Measurements from ENCODE around the gene VWF.
"Not testable (repeated sequence)": the region's sequence is repeated elsewhere in the genome, so short reads cannot be mapped to it uniquely, and the experiment has no call there.

The VWF gene

DNA sequence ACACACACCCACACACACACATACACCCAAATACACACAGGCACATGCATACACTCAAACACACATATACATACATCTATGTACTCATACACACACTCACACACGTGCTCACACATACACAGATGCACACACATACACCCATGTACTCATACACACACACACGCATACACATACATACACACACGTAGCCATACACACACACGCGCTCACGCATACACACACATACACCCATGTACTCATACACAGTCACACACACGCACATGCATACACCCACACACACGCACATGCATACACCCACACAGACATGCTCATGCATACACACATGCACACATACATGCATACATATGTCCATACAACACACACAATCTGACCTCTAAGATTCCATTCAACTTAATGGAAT is 91.7 kb downstream of the VWF start:
- FAIRE-seq = no peak

DNA sequence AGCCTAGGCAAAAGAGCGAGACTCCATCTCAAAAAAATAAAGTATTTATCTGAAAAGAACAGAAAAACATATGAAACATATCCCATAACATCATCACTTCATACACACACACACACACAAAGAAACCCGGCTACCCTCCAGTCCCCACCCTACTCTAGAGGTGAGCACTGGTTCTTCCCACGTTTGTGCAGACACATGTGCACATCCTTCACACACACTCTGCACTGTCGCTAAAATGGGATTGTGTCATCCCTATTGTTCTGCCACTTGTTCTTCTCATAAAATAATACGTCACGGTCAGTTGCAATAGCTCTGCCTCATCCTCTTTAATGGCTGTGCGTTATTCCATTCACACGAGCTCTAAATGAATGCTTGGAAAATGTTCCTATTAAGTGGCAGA is 93.5 kb downstream of the VWF start:
- FAIRE-seq = no peak

- FAIRE-seq = no peak
These were observed 94.4 kb downstream of the VWF start for GRCh38 chr12:6030081-6030480.

DNA sequence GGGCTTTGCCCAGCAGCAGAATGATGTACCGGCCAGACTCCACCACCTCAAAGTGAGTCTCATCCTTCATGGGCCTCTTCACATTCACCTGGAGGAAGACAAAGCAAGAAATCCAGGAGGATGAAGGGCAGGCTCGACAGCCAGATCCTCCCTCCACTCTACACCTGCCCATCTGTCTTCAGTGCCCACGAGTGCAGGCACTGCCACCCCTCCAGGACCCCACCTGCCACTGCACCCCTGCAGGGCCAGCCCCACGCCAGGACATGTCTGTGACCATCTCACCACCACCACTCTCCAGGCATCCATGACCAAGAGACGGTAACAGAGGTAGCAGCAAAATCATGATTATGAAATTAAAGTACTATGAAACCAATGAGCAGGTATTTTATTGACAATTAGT is 95.1 kb downstream of the VWF start:
- no peak for FAIRE-seq

DNA sequence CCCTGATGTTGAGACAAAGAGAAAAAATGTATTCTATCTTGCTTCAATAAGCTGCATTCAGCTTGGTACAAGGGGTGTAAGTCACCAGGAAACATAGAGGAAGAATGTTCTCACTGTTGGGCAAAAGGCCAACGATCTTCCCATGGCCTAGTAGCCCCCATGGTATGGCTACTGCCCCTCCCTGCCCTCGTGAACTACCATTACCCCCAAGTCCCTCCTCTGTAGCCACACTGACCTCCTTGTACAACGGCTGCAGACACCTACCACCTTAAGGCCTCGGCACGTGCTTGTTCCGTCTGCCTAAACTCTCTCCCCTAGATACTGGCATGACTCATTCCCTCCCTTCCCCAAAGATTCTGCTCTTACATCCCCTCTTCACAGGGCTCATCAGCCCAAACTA is 97.5 kb downstream of the VWF start:
- FAIRE-seq = no peak

- not testable (repeated sequence) for FAIRE-seq
These were observed 98.7 kb downstream of the VWF start for GRCh38 chr12:6025703-6026298.

- FAIRE-seq = not testable (repeated sequence)
These were observed 100.4 kb downstream of the VWF start for GRCh38 chr12:6024066-6024465.

GRCh38 chr12:6020930-6021329 is 103.5 kb downstream of the VWF start:
- no peak for FAIRE-seq

- not testable (repeated sequence) for FAIRE-seq
These were observed 104.0 kb downstream of the VWF start for GRCh38 chr12:6020511-6020910.

DNA sequence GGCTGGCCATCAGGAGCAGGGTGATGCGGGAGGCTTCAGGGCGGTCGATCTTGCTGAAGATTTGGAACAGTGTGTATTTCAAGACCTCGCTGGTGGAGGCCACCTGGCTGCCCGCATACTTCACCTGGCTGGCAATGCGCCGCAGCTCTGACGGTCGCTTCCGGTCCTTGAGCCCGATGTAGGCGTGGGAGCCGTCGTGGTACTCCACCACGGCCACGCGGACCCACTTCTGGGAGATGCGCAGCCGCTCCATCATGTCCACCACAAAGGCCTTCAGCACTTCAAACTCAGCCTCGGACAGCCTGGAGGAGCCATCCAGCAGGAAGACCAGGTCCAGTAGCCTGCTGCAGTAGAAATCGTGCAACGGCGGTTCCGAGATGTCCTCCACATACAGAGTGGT is 105.2 kb downstream of the VWF start:
- not testable (repeated sequence) for FAIRE-seq

DNA sequence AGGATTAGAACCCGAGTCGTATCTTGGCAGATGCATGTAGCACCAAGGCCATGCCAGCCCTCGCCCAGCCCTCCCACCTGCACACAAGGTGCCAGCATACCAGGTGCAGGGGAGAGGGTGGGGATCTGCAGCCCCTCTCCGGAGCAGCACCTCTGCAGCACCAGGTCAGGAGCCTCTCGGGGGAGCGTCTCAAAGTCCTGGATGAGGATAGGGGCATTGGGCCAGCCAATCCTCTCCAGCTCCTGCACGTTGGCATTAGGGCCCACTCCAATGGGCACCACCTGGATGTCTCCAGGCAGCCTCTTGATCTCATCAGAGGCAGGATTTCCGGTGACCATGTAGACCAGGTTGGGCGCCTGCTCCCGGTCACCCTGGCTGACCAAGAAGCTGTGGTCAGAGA is 106.2 kb downstream of the VWF start:
- FAIRE-seq = no peak

DNA sequence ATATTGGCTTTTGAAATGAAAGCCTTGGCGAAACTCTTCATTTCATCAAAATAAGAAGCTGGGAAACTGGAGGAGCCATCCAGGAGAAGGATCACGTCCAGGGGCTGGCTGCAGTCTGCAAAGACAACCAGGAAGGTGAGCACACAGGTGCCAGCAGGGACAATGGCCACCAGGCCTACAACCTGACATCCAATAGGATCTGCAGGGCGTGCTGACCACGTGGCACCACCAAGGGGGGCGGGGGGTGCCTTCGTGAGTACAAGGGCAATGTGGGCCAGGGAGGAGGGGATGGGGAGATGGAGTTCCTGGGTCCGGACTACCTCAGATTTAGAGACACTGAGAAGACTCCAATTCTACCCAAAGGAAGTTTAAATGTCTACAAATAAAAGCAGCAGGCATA is 107.7 kb downstream of the VWF start:
- no peak for FAIRE-seq

DNA sequence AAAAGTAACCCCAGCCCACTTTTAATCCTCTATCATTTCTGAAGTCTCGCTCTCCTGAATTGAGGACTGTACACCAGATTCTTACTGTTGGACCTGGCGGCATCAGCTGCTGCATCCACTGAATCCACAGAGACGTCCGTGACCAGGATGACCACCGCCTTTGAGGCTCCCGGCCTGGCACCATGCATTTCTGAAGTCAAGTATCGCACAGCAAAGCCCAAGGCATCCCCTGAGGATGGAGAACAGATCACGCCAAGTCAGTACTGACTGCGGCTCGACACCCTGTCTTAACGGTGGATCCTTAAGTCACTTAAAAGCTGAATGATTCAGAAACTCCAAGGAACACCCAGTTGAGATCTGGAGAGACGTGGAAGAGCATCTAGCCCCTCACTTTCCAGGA is 108.5 kb downstream of the VWF start:
- not testable (repeated sequence) for FAIRE-seq

- not testable (repeated sequence) for FAIRE-seq
These were observed 109.2 kb downstream of the VWF start for GRCh38 chr12:6015271-6015670.

- FAIRE-seq = not testable (repeated sequence)
These were observed 113.7 kb downstream of the VWF start for GRCh38 chr12:6010631-6011350.

DNA sequence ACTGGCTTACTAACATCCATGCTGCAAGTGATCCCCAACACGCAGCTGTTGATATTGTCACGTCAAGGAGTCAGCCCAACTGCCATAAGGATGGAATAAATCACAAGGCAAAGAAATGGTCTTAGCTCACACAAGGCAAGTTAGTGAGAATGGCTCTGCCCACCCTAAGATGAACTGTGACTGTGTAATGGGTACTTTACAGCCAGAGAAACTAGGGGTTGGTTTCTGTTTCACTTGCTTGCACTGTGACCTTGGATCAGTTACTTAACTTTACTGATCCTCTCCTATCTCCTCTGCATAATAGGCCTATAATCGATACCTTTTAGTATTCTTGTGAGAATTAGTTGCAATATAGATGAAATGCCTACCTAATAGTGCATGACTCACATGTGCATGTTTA is 127.2 kb downstream of the VWF start:
- no peak for FAIRE-seq

DNA sequence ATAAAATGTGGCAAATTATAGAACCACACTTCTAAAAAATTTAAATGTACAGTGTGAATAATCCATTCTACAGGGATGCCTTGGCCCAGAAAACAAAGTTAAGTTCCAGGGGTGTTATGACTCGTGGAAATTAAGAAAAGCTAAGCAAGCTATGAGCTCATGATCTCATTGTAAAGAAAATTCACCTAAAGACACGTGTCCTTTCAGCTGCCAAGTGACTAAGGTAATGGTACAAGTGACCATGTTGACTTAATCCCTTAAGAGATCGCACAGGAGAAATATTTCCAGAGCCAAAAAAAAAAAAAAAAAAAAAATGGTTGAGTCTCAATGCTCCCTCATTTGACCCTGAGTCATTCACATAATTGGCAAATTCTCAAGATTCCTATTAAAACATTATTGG is 128.0 kb downstream of the VWF start:
- FAIRE-seq = no peak

DNA sequence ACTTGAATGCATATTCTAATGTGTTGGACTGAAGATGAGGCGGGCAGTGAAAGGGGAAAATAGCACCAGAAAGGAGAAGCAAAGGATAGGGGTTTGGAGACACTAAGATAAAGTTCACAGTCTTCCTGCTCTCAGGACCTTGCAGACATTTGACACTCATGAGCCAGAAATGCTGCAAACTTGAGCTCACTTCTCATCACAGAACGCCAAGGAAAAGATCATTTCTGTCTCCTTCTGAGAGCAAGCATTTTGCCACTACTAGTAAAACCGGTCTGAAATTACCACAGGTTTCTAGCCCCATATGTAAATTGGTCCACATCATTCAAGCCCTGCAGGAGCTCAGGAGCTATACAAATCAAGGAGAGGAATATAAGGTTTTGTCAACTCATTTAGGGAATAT is 134.8 kb downstream of the VWF start:
- FAIRE-seq = no peak

DNA sequence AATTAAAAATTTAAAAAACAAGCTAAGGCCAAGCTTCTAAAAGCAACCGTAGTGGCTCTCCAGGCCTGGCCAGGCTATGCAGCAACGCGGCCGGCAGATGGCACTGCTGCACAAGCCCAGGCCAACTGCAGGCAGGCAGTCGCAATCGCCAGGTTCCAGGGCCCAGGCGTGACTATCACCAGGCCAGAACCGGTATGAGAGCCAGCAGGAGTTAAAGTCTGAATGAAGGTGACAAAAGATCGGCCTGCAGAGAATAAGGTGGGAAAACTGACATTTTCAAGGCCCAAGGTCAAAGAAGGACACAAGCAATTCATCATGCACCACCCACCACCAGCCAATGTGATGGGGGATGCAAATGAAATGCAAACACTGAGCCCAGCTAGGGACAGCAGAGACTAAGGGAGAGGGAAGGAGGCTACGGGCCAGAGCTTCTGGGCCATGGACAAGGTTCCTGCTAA is 135.8 kb downstream of the VWF start:
- no peak for FAIRE-seq

DNA sequence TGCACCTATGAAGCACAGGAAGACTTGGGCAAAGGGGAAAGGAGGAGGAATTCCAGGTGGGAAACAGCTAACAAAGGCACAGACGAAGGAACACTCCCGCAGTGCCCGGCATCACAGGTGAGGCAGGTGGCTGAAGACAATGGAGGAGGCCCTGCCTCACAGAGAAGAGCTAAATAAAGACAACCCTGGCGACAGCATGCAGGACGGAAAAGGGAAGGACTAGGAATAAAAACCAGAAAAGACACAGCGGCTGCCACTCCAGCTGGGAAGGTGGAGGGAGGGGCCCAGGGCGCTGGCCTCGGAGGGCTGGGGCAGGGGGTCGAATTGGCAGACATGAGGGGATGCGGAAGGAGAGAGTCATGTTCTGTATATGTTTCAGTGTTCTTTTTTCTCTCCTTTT is 136.4 kb downstream of the VWF start:
- FAIRE-seq = no peak

DNA sequence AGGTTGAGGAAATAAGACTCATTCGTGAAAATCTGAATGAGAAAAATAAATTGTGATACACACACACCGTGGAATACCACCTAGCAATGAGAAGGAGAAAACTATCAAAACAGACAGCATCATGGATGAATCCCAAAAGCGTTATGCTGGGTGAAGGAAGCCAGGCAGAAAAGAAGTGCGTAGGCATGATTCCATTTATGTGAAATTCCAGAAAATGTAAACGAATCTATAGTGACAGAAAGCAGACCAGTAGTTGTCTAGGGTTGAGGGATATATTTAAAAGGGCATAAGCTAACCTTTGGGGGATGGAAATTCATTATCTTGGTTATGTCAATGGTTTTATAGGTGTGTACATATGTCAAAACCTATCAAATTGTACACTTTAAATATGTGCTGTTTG is 136.9 kb downstream of the VWF start:
- FAIRE-seq = no peak

GRCh38 chr12:5985471-5985870 is 139.0 kb downstream of the VWF start:
- no peak for FAIRE-seq

- FAIRE-seq = no peak
These were observed 139.6 kb downstream of the VWF start for GRCh38 chr12:5984873-5985272.

DNA sequence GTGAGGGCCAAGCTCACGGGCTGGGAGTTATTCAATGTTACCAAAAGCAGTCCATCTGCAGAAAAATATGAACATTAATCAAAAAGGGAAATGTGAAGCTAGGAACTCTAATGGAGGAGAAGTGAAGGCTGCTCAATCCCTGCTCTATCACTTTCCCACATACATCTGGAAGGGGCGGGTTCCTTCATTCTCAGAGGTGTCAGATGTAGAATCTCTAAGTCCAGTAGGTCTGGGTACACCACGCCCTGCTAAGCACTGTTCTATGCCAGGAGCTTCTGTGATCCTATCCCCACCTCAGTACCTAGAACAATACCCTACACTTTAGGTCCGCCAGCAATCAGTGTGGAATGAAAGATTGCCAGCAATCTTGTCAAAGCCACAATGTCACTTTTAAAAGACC is 142.4 kb downstream of the VWF start:
- FAIRE-seq = no peak

DNA sequence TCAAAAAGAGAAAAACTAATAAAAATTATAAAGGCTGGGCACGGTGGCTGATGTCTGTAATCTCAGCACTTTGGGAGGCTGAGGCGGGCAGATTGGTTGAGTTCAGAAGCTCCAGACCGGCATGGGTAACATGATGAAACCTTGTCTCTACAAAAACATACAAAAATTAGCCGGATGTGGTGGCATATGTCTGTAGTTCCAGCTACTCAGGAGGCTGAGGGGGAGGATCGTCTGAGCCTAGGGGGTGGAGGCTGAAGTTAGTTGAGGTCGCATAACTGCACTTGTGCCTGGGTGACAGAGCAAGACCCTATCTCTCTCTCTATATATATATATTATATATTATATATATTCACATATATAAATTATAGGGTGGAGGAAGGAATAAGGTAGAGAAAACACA is 146.9 kb downstream of the VWF start:
- FAIRE-seq = no peak
